HEK293T (cell line): ENCODE measurements around the gene SLC66A2.

Experiments used
- BHLHE40 ChIP-seq: fragments of 450-650 bp; IDR thresholded peaks from 2 replicates; pipeline ENCODE4 v1.6.1; 2016; ENCODE audit warnings: mild to moderate bottlenecking, moderate library complexity, borderline replicate concordance
- FOXM1 ChIP-seq: fragments of 450-650 bp; IDR thresholded peaks from 2 replicates; pipeline ENCODE4 v1.6.1; 2017; ENCODE audit warnings: mild to moderate bottlenecking, borderline replicate concordance
- HDGF ChIP-seq: fragments of 450-650 bp; IDR thresholded peaks from 2 replicates; pipeline ENCODE4 v1.6.1; 2017; ENCODE audit warnings: antibody characterized with exemption, borderline replicate concordance
- L3MBTL2 ChIP-seq: fragments of 450-650 bp; conservative IDR thresholded peaks from 2 replicates; pipeline ENCODE4 v1.6.1; 2016; ENCODE audit warnings: mild to moderate bottlenecking
- PKNOX1 ChIP-seq: fragments of 450-650 bp; IDR thresholded peaks from 2 replicates; pipeline ENCODE4 v1.6.1; 2016
- SP1 ChIP-seq: fragments of 450-650 bp; IDR thresholded peaks from 2 replicates; pipeline ENCODE4 v1.6.1; 2017
- SUZ12 ChIP-seq: fragments of 450-650 bp; IDR thresholded peaks from 2 replicates; pipeline ENCODE4 v1.6.1; 2016; ENCODE audit warnings: mild to moderate bottlenecking
- TARDBP ChIP-seq: fragments of 450-650 bp; IDR thresholded peaks from 2 replicates; pipeline ENCODE4 v1.6.1; 2016
- ZNF384 ChIP-seq: fragments of 450-650 bp; IDR thresholded peaks from 2 replicates; pipeline ENCODE4 v1.6.1; 2016

DNA sequence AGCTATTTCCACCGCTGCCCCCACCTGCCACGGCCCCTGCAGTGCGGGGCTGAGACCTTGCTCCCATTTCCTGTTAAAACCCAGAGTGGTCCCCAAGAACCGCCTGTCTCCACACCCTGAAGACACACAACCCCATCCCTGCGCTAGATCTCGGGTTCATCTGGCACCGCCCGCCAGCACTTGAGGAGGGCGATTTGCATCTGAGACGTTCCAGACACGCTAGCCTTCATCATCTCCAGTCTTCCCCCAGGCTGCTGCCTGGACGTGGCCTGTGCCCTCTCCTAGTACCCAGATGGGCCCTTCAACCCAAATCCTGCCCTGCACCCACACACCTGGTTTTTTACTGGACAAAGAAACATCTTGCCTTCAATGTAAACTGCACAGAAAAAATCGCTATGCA lies 49.8 kb downstream of the SLC66A2 start:
- no peak for TF ChIP-seq SP1
- TF ChIP-seq TARDBP: no peak
- no peak for TF ChIP-seq BHLHE40
- no peak for TF ChIP-seq PKNOX1
- no peak for TF ChIP-seq HDGF
- no peak for TF ChIP-seq ZNF384
- no peak for TF ChIP-seq L3MBTL2
- no peak for TF ChIP-seq FOXM1
- no peak for TF ChIP-seq SUZ12
